Ishikawa (cell line): ENCODE data around the gene ACAN.

Experiments used
- CEBPB ChIP-seq: IDR thresholded peaks from 2 replicates; pipeline ENCODE4 v1.6.1; 2012
- CREB1 ChIP-seq: IDR thresholded peaks from 2 replicates; pipeline ENCODE4 v1.6.1; 2012; ENCODE audit warnings: low read depth
- EGR1 ChIP-seq: IDR thresholded peaks from 2 replicates; pipeline ENCODE4 v1.6.1; 2012
- EP300 ChIP-seq: IDR thresholded peaks from 2 replicates; pipeline ENCODE4 v1.6.1; 2012; ENCODE audit warnings: borderline replicate concordance
- FOXM1 ChIP-seq: IDR thresholded peaks from 2 replicates; pipeline ENCODE4 v1.6.1; 2012; ENCODE audit warnings: low read depth, borderline replicate concordance
- MAX ChIP-seq: IDR thresholded peaks from 2 replicates; pipeline ENCODE4 v1.6.1; 2012
- NFIC ChIP-seq: IDR thresholded peaks from 2 replicates; pipeline ENCODE4 v1.6.1; 2012
- RAD21 ChIP-seq: IDR thresholded peaks from 2 replicates; pipeline ENCODE4 v1.6.1; 2012; ENCODE audit warnings: low read depth
- REST ChIP-seq: IDR thresholded peaks from 2 replicates; pipeline ENCODE4 v1.6.1; 2012; ENCODE audit warnings: low read depth, mild to moderate bottlenecking
- TAF1 ChIP-seq: IDR thresholded peaks from 2 replicates; pipeline ENCODE4 v1.6.1; 2012; ENCODE audit warnings: low read depth, mild to moderate bottlenecking
- TCF12 ChIP-seq: IDR thresholded peaks from 2 replicates; pipeline ENCODE4 v1.6.1; 2012; ENCODE audit warnings: low read depth
- TEAD4 ChIP-seq: IDR thresholded peaks from 2 replicates; pipeline ENCODE4 v1.6.1; 2012
- USF1 ChIP-seq: IDR thresholded peaks from 2 replicates; pipeline ENCODE4 v1.6.1; 2012
- YY1 ChIP-seq: IDR thresholded peaks from 2 replicates; pipeline ENCODE4 v1.6.1; 2012; ENCODE audit warnings: low read depth
- ZBTB7A ChIP-seq: IDR thresholded peaks from 2 replicates; pipeline ENCODE4 v1.6.1; 2012; ENCODE audit warnings: low read depth

Gene ACAN

GRCh38 chr15:88901508-88902220, 98.4 kb downstream of the ACAN start:
- TF ChIP-seq ZBTB7A (no peak), EGR1 (no peak), TCF12 (no peak), REST (no peak), YY1 (no peak), EP300 (no peak), USF1 (no peak), RAD21 (no peak), CEBPB (no peak), TEAD4 (no peak), NFIC (no peak), CREB1 (no peak), MAX (no peak), TAF1 (no peak), FOXM1 (no peak)

GRCh38 chr15:88902221-88902835, 99.1 kb downstream of the ACAN start:
- TF ChIP-seq ZBTB7A (no peak), FOXM1 (no peak), USF1 (no peak), EGR1 (no peak), TEAD4 (no peak), EP300 (no peak), YY1 (no peak), TCF12 (no peak), CEBPB (no peak), NFIC (no peak), MAX (no peak), TAF1 (no peak), CREB1 (no peak), RAD21 (no peak), REST (no peak)

GRCh38 chr15:88902846-88903245, 99.6 kb downstream of the ACAN start:
- TF ChIP-seq ZBTB7A (no peak), MAX (no peak), USF1 (no peak), CREB1 (no peak)

- TF ChIP-seq USF1, result no peak
- no peak for TF ChIP-seq TAF1
- TF ChIP-seq ZBTB7A, result no peak
- no peak for TF ChIP-seq TEAD4
- TF ChIP-seq YY1, result no peak
- TF ChIP-seq NFIC, result no peak
- TF ChIP-seq CEBPB, result no peak
- TF ChIP-seq RAD21, result no peak
- TF ChIP-seq CREB1, result no peak
- TF ChIP-seq MAX, result no peak
- no peak for TF ChIP-seq EGR1
- TF ChIP-seq TCF12, result no peak
- no peak for TF ChIP-seq REST
- no peak for TF ChIP-seq EP300
- TF ChIP-seq FOXM1, result no peak
These were observed 101.0 kb downstream of the ACAN start for GRCh38 chr15:88904257-88904623.
